Activated T-cell treated with anti-CD3 and anti-CD28 coated beads for 24 hours (primary cell): ENCODE results near the gene ITLN1.

ENCODE experiments used
- DNase-seq: peaks from one replicate; pipeline ENCODE4 v3.0.0-alpha.2; 2020; ENCODE audit warnings: low read depth

Gene ITLN1

DNA sequence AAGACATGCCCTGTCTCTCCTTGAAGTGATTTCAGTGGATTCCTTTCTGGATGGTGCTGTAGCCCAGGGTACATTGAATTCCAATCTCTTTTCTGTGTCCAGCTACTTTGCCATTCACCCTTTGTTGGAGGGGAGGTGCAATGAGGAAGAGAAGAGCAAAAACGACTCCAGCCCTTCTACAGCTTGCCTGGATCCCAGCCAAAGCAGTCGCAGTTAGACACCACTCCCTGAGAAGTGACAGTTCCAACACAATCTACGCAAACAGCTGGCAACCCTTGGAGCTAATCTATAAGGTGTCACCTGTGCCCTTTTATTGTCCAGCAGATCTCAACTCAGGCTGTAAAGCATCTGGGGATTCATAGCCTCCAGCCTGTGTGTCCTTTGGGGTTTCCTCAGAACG lies 26.9 kb downstream of the ITLN1 start:
- DNase-seq = no peak

- no peak for DNase-seq
Observed at GRCh38 chr1:160855181-160855981, 29.6 kb downstream of the ITLN1 start.

- DNase-seq = no peak
Observed at GRCh38 chr1:160853754-160854153, 31.2 kb downstream of the ITLN1 start.

DNA sequence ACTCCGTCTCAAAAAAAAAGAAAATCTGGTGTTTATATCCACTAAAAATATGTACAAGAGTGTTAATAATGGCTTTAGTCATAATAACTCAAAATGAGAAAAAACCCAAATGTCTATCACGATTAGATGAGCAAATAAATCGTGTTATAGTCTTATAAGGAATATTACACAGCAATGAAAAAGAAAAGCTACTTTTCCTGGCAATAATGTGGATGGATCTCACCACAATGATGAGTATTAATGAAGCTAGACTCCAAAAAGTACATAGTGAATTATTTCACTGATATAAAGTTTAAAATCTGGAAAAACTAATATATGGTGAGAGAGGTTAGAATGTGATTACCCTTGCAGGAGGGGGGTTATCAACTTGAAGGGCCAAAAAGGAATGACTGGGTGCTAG lies 32.0 kb downstream of the ITLN1 start:
- no peak for DNase-seq

GRCh38 chr1:160850993-160851392 lies 34.0 kb downstream of the ITLN1 start:
- no peak for DNase-seq

GRCh38 chr1:160850541-160850940 lies 34.4 kb downstream of the ITLN1 start:
- DNase-seq = no peak

- no peak for DNase-seq
Observed at GRCh38 chr1:160846281-160846680, 38.7 kb downstream of the ITLN1 start.

DNA sequence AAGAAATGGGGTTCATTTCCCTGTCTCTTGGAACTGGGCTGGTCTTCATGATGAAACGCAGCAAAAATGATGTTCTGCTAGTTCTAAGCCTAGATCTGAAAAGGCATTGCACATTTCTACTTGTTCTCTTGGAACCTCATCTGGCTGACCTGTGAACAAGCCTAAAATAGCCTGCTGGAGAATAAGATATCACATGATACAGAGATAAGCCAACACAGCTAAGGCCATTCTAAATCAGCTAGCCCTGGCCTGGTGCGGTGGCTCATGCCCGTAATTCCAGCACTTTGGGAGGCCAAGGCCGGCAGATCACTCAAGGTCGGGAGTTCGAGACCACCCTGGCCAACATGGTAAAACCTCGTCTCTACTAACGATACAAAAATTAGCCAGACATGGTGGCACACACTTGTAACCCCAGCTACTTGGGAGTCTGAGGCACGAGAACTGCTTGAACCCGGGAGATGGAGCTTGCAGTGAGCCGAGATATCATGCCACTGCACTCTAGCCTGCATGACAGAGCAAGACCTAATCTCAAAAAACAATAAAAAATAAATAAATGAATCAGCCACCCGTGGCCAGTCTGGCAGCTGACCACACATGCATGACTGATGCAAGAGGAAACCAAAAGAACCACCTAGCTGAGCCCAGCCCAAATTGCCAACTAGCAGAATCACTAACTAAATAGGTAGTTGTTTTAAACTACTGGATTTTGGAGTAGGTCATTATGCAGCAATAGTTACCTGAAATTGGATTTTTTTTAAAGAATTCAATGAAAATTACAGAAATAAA lies 40.3 kb downstream of the ITLN1 start:
- no peak for DNase-seq

DNA sequence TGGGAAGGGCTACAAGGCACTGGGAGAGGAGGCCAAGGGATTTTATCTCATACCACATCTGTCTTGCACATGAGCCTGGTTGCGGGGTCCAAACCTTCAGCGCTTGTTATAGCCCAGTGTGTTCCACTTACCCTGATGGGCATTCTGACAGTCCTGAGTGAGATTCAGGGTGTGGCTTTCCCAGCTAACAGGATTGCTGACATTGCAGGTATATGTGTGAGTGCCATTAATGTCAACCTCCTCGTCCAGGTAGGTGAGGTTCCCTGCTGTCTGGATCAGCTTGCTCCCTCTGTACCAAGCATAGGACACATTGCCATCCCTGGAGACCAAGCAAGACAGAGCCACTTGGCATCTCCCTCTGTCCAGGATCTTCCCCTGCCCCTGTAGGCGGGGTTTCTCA lies 43.9 kb downstream of the ITLN1 start:
- DNase-seq = no peak

GRCh38 chr1:160839746-160840145 lies 45.2 kb downstream of the ITLN1 start:
- DNase-seq = no peak

DNA sequence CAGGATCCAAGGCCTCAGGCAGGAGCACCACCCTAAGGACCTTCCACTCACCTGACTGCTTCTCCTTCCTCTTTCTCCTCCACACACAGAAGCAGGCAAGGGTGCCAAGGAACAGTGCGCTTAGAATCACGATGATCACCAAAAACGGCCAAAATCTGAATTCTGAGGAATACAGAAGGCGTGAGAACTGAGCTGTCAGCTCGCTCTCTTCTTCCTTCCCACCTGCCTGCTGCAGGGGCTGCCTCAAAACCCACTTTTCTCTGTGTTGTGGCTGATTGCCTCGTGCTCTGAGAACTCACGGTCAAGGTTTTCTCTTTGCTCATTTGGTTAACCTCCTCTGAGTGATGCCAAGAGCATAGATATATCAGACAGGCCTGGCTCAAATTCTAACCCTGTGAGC lies 46.1 kb downstream of the ITLN1 start:
- DNase-seq = no peak

GRCh38 chr1:160837558-160838205 lies 47.3 kb downstream of the ITLN1 start:
- DNase-seq = peak; percentile 69

DNA sequence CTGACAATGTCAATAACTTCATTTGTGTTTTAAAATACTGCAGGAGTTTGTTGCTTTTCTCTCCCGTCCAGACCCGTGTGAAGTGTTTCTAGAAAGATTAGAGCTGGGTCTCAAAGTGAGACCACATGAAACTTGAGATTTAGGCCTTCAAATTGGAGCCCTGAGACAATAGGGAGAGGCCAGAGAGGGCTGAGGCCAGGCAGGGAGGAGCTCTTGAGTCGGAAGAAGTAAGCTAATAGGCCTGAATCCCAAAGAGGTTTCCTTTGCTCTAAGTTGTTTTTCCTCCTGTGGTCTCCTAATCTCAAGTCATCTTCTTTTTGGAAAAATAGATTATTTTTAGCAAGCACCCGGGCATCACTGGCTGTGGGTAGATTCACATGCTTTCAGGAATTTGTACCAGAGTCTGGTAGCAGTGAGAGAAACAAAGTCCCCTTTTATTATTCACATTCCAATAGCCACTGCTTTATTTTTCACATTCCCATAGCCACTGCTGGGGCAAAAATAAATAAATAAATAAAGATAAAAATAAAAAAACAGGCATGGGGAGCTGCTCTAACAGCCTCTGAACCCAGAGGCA lies 47.9 kb downstream of the ITLN1 start:
- no peak for DNase-seq

GRCh38 chr1:160836561-160836960 lies 48.4 kb downstream of the ITLN1 start:
- DNase-seq = no peak

DNA sequence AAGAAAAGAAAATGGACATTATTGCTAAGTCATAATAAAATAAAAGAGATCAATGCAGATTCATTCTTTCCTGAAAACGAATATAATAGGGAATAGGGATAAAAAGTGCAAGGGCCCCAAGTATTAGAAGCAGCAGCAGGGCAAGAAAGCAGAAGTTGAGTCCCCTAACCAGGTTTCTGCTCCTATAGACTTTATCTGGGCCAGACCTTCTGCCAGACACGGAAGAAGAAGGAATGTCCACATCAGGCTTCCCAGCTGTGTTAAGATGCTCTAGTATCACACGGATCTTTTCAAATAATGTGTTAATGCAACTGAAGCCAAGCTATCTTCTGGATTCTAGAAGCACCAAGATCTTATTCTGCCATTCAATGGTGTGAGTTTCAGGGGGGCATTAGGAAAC lies 49.2 kb downstream of the ITLN1 start:
- DNase-seq = no peak

DNA sequence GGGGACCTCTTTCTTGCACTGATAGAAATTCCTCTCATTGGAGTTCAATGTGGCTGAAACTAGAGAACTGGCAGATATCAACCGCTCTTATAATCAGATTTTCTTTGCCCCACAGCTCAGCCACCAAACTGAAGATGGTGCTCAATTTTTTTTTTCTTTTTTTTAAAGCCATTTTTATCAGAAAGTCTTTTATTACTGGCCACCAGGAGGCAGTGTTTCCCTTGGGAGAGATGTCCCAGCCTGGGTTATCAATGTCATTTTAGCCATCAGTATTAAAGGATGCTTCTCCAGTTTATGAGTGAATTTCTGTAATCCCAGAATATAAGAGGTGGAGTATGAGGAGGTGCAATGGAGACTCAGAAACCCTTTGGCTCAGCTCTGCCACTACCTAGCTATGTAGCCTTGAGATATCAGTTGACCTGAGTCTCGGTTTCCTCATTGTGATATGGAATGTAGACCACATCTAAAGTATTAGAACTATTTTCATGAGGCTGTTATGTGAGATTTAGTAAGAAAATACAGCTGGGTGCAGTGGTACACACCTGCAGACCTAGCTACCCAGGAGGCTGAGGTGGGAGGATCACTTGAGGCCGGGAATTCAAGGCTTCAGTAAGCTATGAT lies 49.9 kb downstream of the ITLN1 start:
- DNase-seq = no peak

DNA sequence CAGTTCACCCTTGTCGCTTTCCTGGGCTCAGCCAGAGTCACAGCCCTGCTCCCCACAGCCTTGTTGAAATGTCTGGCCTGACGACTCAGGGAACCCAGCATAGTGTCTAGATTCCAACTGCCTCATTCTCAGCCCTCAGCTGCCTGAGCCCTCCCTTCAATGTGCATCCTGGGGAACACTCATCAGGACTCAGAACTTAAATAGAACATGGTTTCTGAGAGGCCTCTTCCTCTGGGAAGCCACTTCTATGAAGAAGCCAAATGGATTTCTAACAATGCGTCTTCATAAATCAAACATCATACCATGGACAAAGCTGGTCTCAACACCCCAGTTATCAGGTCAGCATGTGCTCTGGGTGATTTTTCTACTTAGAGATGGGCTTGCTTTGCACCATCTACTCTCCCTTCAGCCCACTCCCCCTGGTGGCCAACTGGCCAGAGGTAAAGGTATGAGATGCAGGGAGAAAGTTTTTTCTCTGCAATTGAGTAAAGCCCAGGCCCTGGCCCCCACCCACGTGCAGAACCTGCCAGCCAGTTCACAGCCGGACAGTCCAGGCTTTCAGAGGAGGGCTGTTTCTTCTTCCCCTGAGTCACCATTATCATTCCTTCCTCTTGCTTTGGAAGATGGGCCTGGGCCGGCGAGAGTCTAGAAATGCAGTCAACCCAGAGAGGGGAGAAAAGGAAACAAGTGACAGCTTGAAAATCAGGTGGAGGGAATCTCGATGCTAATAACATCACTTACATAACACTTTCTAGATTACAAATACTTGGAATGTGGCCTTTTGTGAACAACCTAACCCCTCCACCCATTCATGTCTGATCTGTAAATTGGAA lies 54.4 kb downstream of the ITLN1 start:
- peak; percentile 69 for DNase-seq

DNA sequence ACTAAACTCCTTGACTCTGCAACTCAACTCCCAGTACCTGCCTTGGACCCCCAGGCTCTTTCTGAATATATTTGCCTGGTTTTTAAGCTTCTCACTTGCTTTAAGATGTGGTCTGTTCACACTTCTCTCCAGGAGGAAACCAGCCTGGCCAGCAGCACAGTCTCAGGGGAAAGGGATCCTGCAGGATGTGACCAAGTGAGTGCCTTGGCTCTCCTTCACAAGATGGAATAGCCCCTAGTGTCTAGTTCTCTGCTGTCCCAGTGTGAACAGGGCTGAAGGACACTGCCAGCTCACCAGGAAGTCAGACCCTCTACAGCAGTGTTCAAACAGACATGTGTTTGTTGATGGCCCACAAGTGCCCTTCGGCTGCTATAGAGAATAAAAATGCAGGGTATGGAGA lies 55.2 kb downstream of the ITLN1 start:
- DNase-seq = no peak

DNA sequence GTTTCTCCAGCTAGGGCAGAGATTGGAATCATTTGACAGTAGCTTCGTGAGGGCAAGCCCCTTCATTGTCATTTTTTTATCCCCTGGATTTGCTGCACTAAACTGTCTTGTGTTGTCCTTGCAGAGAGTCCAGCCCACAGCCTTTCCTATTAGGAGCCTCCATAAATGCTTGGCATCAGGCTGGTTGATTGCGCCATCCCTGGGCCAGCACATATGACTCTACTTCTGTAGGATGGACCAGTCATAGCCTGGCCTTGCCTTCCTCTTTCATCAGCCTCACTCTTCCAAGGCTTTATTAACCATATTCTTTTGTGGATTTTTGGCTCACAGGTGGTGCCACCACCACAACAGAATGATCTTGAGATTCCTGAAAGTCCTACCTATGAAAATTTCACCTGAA lies 57.6 kb downstream of the ITLN1 start:
- no peak for DNase-seq

DNA sequence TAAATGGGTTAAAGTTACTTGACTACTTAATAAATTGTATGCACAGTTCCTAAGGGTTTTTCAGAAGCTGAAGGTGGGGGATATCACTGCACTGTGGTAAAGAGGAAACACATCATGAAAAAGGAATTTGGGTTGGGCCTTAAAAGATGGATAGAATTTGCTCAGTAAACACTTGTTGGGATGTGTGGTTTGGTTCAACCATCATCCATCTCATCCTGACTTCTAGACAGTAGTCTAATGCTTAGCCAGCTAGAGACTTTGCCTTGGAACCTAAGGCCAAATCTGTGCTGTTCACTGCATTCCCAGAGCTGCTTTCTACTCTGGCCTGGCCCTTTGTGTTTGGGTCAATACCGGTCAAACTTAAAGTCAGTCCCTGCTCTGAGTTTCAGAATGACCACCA lies 58.4 kb downstream of the ITLN1 start:
- DNase-seq = no peak
